GM23338 (cell line): ENCODE results near the gene MC2R. TPM values are rescaled to one million over a fixed set of nuclear protein-coding genes. Genes with fewer than 3 reads are reported as not detected.
"Not testable (repeated sequence)": the region's sequence is repeated elsewhere in the genome, so short reads cannot be mapped to it uniquely, and the experiment has no call there.

Source experiments
- ATAC-seq: fragments of 200-7000 bp; cut with Tn5 transposase; 3 replicates; pipeline ENCODE4 v1.9.1; 2020
- DNase-seq: peaks from one replicate; pipeline ENCODE4 v3.0.0-alpha.2; 2015; ENCODE audit warnings: low spot score
- H2AFZ ChIP-seq: fragments of 200-600 bp; sonication (generic); 2 replicates; pipeline ENCODE4 v1.8.0; 2016; ENCODE audit warnings: antibody characterized with exemption, mild to moderate bottlenecking, moderate library complexity
- H3F3A ChIP-seq: fragments of 200-600 bp; sonication (generic); replicated peaks from 2 replicates; pipeline ENCODE4 v1.8.0; 2017; ENCODE audit warnings: antibody characterized with exemption, mixed run types, low read depth
- H3K27ac ChIP-seq: fragments of 200-600 bp; sonication (generic); 2 replicates; pipeline ENCODE4 v1.6.1; 2016; ENCODE audit warnings: low read depth
- H3K27me3 ChIP-seq: fragments of 200-600 bp; sonication (generic); 2 replicates; pipeline ENCODE4 v1.8.0; 2016; ENCODE audit warnings: mild to moderate bottlenecking, mixed run types, moderate library complexity; ENCODE audit not compliant: insufficient read depth
- H3K36me3 ChIP-seq: fragments of 200-600 bp; sonication (generic); 2 replicates; pipeline ENCODE4 v1.8.0; 2016; ENCODE audit warnings: mild to moderate bottlenecking; ENCODE audit not compliant: insufficient read depth
- H3K4me1 ChIP-seq: fragments of 200-600 bp; sonication (generic); 2 replicates; pipeline ENCODE4 v1.8.0; 2016; ENCODE audit warnings: mild to moderate bottlenecking, moderate library complexity; ENCODE audit not compliant: insufficient read depth
- H3K4me2 ChIP-seq: fragments of 200-600 bp; sonication (generic); 2 replicates; pipeline ENCODE4 v1.7.1; 2017; ENCODE audit warnings: mixed run types
- H3K4me3 ChIP-seq: fragments of 200-600 bp; sonication (generic); 2 replicates; pipeline ENCODE4 v1.6.1; 2016; ENCODE audit warnings: mixed run types
- H3K79me2 ChIP-seq: fragments of 200-600 bp; sonication (generic); replicated peaks from 2 replicates; pipeline ENCODE4 v1.8.0; 2017; ENCODE audit warnings: mild to moderate bottlenecking; ENCODE audit not compliant: insufficient read depth
- H3K9me2 ChIP-seq: fragments of 200-600 bp; sonication (generic); 2 replicates; pipeline ENCODE4 v1.8.0; 2017; ENCODE audit not compliant: insufficient read depth
- H4K20me1 ChIP-seq: fragments of 200-600 bp; sonication (generic); replicated peaks from 2 replicates; pipeline ENCODE4 v1.8.0; 2017; ENCODE audit warnings: mild to moderate bottlenecking; ENCODE audit not compliant: insufficient read depth
- H3K27ac Mint-ChIP-seq: 2 replicates; pipeline ENCODE4 v1.8.0; 2020; ENCODE audit warnings: inconsistent platforms, mild to moderate bottlenecking, moderate library complexity, mixed read lengths
- H3K27me3 Mint-ChIP-seq: 3 replicates; pipeline ENCODE4 v1.8.0; 2022; ENCODE audit warnings: low read depth, mild to moderate bottlenecking, moderate library complexity, mixed read lengths, inconsistent platforms; ENCODE audit not compliant: insufficient read depth, poor library complexity
- H3K36me3 Mint-ChIP-seq: 3 replicates; pipeline ENCODE4 v1.8.0; 2021; ENCODE audit warnings: low read depth, mild to moderate bottlenecking, inconsistent platforms, moderate library complexity, mixed read lengths
- H3K4me1 Mint-ChIP-seq: 3 replicates; pipeline ENCODE4 v1.8.0; 2020; ENCODE audit warnings: mild to moderate bottlenecking, inconsistent platforms, mixed read lengths
- H3K4me3 Mint-ChIP-seq: 3 replicates; pipeline ENCODE4 v1.8.0; 2021; ENCODE audit warnings: moderate library complexity, mild to moderate bottlenecking, inconsistent platforms, mixed read lengths
- H3K9me3 Mint-ChIP-seq: 3 replicates; pipeline ENCODE4 v1.8.0; 2020; ENCODE audit warnings: moderate library complexity, mild to moderate bottlenecking, inconsistent platforms, mixed read lengths
- CREB1 ChIP-seq: fragments of 250-450 bp; sonication (Bioruptor Pico); IDR thresholded peaks from 2 replicates; pipeline ENCODE4 v1.5.0; 2020; ENCODE audit warnings: low read depth, mild to moderate bottlenecking, moderate library complexity
- ETS1 ChIP-seq: IDR thresholded peaks from 2 replicates; pipeline ENCODE4 v1.6.1; 2016; ENCODE audit warnings: antibody characterized with exemption
- EZH2phosphoT487 ChIP-seq: fragments of 200-600 bp; sonication (generic); IDR thresholded peaks from one replicate; pipeline ENCODE4 v1.8.1; 2018; ENCODE audit warnings: antibody characterized with exemption; ENCODE audit not compliant: unreplicated experiment
- JUNB ChIP-seq: IDR thresholded peaks from one replicate; pipeline ENCODE4 v1.6.1; 2016; ENCODE audit warnings: antibody characterized with exemption; ENCODE audit not compliant: unreplicated experiment
- STAT1 ChIP-seq: IDR thresholded peaks from one replicate; pipeline ENCODE4 v1.6.1; 2016; ENCODE audit warnings: antibody characterized with exemption; ENCODE audit not compliant: unreplicated experiment
- ZNF114 ChIP-seq: fragments of 250-450 bp; sonication (Bioruptor Pico); IDR thresholded peaks from 2 replicates; pipeline ENCODE4 v1.5.0; 2020; ENCODE audit warnings: mild to moderate bottlenecking, moderate library complexity
- polyA plus RNA-seq: library from polyadenylated mRNA; unstranded; fragments of >200 nt; fragmentation: Nextera tagmentation; extraction: Ambion mirVana; gene quantifications from 2 replicates; pipeline ENCODE4 v1.2.1, GENCODE V29; 2016
- total RNA-seq: library from RNA; depleted of rRNA; stranded (reverse); fragments of >200 nt; shearing (Covaris generic); gene quantifications from 2 replicates; pipeline ENCODE4 v1.2.3, GENCODE V29; 2014
- TF ChIP-seq, protein P1 (sequence below): fragments of 250-450 bp; sonication (Bioruptor Pico); IDR thresholded peaks from 2 replicates; pipeline ENCODE4 v1.5.0; 2020; ENCODE audit warnings: mild to moderate bottlenecking, moderate library complexity

The MC2R gene
- total and polyA plus RNA-seq, 2 experiments from 2014 or later = not detected

- DNase-seq, H3K36me3 Mint-ChIP-seq, H3K27ac Mint-ChIP-seq, H3K4me1 ChIP-seq, H3K4me1 Mint-ChIP-seq, H3K9me2 ChIP-seq, H3K4me3 ChIP-seq, H4K20me1 ChIP-seq, H3K27me3 Mint-ChIP-seq, H3K4me3 Mint-ChIP-seq, ATAC-seq, H3K4me2 ChIP-seq, H3F3A ChIP-seq, H3K36me3 ChIP-seq, H3K27ac ChIP-seq, H3K79me2 ChIP-seq: not testable (repeated sequence)
- H2AFZ ChIP-seq = peak overlapping the region; percentile 66; the same call in 1 of the 2 replicates
- peaks cover 15% of the 10 kb centered on the region for H3K9me3 Mint-ChIP-seq
- H3K27me3 ChIP-seq = peaks cover 15% of the 10 kb centered on the region
Observed at GRCh38 chr18:13862898-13863297, 52.4 kb downstream of the MC2R start.

DNA sequence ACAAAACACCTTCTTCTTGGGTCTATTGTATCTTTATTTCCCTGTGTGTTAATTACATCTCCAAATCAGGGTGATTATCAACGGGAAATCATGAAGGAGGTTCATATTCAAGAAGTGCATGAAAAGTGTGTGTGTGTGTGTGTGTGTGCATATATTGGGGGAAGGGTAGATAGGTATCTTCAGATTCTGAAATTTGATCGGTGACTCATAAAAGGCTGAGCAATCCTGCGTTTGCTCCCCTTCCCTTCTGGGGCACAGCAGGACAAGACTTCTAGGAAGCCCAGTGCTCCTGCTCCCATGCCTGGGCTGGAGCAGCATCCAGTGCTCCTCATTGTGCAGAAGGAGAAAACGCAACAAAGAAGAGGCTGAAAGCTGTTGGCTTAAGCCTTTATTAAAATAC, 65.5 kb downstream of the MC2R start:
- Histone ChIP-seq H3K4me2 (no peak overlapping the region), H3K4me1 (no peaks in the 10 kb centered on the region), H3K36me3 (no peaks in the 10 kb centered on the region), H3K27ac (no peak overlapping the region), H3K9me2 (no peaks in the 10 kb centered on the region), H3K4me3 (no peak overlapping the region), H3K79me2 (no peaks in the 10 kb centered on the region), H4K20me1 (no peaks in the 10 kb centered on the region), H2AFZ (no peak overlapping the region), H3F3A (no peaks in the 10 kb centered on the region), H3K27me3 (no peaks in the 10 kb centered on the region)
- Mint-ChIP-seq H3K27ac (no peak overlapping the region), H3K9me3 (peaks cover 30% of the 10 kb centered on the region), H3K4me3 (no peak overlapping the region), H3K4me1 (no peaks in the 10 kb centered on the region), H3K27me3 (peaks cover 3% of the 10 kb centered on the region), H3K36me3 (peaks cover 6% of the 10 kb centered on the region; the same call in 2 of the 3 replicates)
- no peak for DNase-seq
- TF ChIP-seq EZH2phosphoT487 = no peak
- TF ChIP-seq ZNF114 (CRISPR knock-in tag) = no peak
- TF ChIP-seq JUNB = no peak
- no peak for TF ChIP-seq ETS1
- no peak for TF ChIP-seq CREB1 (CRISPR knock-in tag)
- TF ChIP-seq, protein P1, sequence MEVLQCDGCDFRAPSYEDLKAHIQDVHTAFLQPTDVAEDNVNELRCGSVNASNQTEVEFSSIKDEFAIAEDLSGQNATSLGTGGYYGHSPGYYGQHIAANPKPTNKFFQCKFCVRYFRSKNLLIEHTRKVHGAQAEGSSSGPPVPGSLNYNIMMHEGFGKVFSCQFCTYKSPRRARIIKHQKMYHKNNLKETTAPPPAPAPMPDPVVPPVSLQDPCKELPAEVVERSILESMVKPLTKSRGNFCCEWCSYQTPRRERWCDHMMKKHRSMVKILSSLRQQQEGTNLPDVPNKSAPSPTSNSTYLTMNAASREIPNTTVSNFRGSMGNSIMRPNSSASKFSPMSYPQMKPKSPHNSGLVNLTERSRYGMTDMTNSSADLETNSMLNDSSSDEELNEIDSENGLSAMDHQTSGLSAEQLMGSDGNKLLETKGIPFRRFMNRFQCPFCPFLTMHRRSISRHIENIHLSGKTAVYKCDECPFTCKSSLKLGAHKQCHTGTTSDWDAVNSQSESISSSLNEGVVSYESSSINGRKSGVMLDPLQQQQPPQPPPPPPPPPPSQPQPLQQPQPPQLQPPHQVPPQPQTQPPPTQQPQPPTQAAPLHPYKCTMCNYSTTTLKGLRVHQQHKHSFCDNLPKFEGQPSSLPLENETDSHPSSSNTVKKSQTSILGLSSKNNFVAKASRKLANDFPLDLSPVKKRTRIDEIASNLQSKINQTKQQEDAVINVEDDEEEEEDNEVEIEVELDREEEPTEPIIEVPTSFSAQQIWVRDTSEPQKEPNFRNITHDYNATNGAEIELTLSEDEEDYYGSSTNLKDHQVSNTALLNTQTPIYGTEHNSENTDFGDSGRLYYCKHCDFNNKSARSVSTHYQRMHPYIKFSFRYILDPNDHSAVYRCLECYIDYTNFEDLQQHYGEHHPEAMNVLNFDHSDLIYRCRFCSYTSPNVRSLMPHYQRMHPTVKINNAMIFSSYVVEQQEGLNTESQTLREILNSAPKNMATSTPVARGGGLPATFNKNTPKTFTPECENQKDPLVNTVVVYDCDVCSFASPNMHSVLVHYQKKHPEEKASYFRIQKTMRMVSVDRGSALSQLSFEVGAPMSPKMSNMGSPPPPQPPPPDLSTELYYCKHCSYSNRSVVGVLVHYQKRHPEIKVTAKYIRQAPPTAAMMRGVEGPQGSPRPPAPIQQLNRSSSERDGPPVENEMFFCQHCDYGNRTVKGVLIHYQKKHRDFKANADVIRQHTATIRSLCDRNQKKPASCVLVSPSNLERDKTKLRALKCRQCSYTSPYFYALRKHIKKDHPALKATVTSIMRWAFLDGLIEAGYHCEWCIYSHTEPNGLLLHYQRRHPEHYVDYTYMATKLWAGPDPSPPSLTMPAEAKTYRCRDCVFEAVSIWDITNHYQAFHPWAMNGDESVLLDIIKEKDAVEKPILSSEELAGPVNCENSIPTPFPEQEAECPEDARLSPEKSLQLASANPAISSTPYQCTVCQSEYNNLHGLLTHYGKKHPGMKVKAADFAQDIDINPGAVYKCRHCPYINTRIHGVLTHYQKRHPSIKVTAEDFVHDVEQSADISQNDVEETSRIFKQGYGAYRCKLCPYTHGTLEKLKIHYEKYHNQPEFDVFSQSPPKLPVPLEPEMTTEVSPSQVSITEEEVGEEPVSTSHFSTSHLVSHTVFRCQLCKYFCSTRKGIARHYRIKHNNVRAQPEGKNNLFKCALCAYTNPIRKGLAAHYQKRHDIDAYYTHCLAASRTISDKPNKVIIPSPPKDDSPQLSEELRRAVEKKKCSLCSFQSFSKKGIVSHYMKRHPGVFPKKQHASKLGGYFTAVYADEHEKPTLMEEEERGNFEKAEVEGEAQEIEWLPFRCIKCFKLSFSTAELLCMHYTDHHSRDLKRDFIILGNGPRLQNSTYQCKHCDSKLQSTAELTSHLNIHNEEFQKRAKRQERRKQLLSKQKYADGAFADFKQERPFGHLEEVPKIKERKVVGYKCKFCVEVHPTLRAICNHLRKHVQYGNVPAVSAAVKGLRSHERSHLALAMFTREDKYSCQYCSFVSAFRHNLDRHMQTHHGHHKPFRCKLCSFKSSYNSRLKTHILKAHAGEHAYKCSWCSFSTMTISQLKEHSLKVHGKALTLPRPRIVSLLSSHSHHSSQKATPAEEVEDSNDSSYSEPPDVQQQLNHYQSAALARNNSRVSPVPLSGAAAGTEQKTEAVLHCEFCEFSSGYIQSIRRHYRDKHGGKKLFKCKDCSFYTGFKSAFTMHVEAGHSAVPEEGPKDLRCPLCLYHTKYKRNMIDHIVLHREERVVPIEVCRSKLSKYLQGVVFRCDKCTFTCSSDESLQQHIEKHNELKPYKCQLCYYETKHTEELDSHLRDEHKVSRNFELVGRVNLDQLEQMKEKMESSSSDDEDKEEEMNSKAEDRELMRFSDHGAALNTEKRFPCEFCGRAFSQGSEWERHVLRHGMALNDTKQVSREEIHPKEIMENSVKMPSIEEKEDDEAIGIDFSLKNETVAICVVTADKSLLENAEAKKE (CRISPR knock-in tag) = no peak
- TF ChIP-seq STAT1 = no peak
- ATAC-seq = no peak
